ENCODE measurements around the gene ITCH.
"Not testable (repeated sequence)": the region's sequence is repeated elsewhere in the genome, so short reads cannot be mapped to it uniquely, and the experiment has no call there.

The ITCH gene

DNA sequence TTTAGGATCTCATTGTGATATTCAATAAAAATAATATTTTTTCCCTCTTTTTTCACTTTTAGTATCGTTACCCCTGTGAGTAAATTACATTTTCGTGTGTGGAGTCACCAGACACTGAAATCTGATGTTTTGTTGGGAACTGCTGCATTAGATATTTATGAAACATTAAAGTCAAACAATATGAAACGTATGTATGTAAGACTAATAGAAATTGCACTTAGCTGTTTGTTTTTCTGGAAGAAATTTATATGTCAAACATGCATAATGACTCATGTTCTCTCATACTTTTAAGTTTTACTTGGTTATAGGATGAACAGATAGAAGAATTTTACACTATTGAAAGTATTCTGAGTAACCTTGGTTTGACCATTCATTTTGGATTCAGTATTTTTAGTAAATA is 49.4 kb downstream of the ITCH start:
- no peak for DNase-seq (ENCODE audit: low read depth in 2 of 3, low spot score in 2 of 3)

- not testable (repeated sequence) for DNase-seq (ENCODE audit: low read depth in 2 of 3, low spot score in 2 of 3)
These were observed 51.5 kb downstream of the ITCH start for GRCh38 chr20:34414525-34414924.

- DNase-seq (ENCODE audit: low read depth in 2 of 3, low spot score in 2 of 3) = no peak
These were observed 52.0 kb downstream of the ITCH start for GRCh38 chr20:34415079-34415478.

- DNase-seq (ENCODE audit: low read depth in 2 of 3, low spot score in 2 of 3) = no peak
These were observed 57.1 kb downstream of the ITCH start for GRCh38 chr20:34420146-34420545.

GRCh38 chr20:34420975-34421374 is 57.9 kb downstream of the ITCH start:
- DNase-seq (ENCODE audit: low read depth in 2 of 3, low spot score in 2 of 3) = no peak

GRCh38 chr20:34421766-34422466 is 58.8 kb downstream of the ITCH start:
- no peak for DNase-seq (ENCODE audit: low read depth in 2 of 3, low spot score in 2 of 3)

GRCh38 chr20:34425032-34425690 is 62.1 kb downstream of the ITCH start:
- not testable (repeated sequence) for DNase-seq (ENCODE audit: low read depth in 2 of 3, low spot score in 2 of 3)

DNA sequence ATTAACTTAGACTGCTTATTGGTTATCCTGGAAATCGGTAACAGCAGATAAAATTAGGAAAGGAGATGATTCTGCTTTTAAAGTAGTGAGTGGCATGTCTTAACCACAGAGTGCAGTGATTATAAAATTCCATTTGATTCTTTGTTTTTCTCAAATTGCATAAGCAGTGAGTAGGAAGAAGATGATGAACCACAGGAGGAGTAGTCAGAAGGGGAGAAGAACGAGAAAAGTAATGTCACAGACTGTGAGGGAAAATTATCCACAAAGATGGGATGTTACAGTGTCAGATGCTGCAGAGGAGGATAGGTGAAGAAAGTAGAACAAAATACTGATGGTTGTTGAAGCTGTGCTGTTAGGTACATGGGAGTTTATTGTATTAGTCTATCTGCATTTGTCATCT is 63.0 kb downstream of the ITCH start:
- DNase-seq (ENCODE audit: low read depth in 2 of 3, low spot score in 2 of 3) = no peak

DNA sequence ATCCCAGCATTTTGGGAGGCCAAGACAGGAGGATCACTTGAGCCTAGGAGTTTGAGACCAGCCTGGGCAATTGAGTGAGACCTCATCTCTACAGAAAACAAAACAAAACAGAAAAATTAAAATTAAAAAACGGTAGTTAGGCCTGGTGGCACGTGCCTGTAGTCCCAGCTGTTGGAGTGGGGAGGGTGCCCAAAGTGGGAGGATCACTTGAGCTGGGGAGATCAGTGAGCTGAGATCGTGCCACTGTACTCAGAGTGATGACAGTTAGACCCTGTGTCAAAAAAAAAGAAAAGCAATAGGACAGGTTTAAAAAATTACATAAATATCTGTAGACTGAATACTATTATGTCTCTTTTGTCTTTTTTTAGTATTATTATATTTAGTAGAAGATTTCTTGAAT is 64.3 kb downstream of the ITCH start:
- no peak for DNase-seq (ENCODE audit: low read depth in 2 of 3, low spot score in 2 of 3)

DNA sequence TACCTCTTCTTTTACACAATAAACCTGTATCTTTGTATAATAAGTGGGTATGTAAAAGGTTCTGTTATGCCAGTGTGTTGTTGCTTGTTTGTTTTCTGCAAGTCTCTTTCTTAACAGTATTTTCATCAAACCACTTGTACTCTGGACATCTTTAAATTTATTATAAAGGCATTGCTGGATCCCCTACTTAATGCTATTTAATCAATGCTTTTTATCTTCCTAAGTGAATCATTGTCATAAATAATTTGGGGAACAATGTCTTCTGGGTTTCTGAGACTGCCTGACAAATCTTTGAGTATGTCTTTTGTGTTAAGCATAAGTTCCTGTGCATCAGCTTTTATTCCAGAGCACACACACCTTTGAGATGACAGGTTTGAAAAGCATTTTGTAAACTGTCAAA is 64.7 kb downstream of the ITCH start:
- DNase-seq (ENCODE audit: low read depth in 2 of 3, low spot score in 2 of 3) = no peak

- DNase-seq (ENCODE audit: low read depth in 2 of 3, low spot score in 2 of 3) = no peak
These were observed 68.1 kb downstream of the ITCH start for GRCh38 chr20:34431168-34431567.

DNA sequence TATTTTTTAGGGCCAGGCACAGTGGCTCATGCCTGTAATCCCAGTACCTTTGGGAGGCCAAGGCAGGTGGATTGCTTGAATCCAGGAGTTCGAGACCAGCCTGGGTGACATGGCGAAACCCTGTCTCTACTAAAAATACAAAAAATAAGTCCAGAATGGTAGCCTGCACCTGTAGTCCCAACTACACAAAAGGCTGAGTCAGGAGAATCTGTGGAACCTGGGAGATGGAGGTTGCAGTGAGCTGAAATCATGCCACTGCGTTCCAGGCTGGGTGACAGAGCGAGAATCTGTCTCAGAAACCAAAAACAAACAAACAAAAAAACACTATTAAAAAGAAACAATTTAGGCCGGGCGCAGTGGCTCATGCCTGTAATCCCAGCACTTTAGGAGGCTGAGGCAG is 69.6 kb downstream of the ITCH start:
- DNase-seq (ENCODE audit: low read depth in 2 of 3, low spot score in 2 of 3) = not testable (repeated sequence)

- no peak for DNase-seq (ENCODE audit: low read depth in 2 of 3, low spot score in 2 of 3)
These were observed 70.3 kb downstream of the ITCH start for GRCh38 chr20:34433391-34433790.

- no peak for DNase-seq (ENCODE audit: low read depth in 2 of 3, low spot score in 2 of 3)
These were observed 72.5 kb downstream of the ITCH start for GRCh38 chr20:34435589-34435988.

DNA sequence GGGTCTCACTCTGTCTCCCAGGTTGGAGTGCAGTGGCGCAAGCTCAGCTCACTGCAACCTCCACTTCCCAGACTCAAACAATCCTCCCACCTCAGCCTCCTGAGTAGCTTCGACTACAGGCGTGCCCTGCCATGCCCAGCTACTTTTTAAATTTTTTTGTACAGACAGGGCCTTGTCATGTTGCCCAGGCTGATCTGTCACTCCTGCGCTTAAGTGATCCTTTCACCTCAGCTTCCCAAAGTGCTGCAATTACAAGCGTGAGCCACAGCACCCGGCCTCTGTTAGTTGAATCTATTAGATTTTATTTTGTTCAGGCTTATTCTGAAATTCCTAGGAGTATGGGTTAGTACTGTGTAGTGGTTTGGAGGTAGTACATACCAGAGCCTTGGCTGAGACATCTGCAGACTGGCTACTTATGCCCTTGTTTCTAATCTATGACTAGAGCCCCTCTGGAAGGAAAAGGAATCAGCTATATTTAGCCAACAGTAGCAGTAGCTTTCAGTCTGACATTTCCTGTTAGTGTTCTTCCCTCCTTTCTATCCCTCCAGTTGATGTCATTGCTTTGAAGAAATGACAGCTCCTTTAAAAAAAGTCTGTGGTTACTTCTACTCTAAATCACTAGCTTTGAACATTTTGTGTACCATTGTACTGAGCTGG is 74.4 kb downstream of the ITCH start:
- DNase-seq (ENCODE audit: low read depth in 2 of 3, low spot score in 2 of 3) = no peak

- no peak for DNase-seq (ENCODE audit: low read depth in 2 of 3, low spot score in 2 of 3)
These were observed 76.1 kb downstream of the ITCH start for GRCh38 chr20:34439168-34439567.

DNA sequence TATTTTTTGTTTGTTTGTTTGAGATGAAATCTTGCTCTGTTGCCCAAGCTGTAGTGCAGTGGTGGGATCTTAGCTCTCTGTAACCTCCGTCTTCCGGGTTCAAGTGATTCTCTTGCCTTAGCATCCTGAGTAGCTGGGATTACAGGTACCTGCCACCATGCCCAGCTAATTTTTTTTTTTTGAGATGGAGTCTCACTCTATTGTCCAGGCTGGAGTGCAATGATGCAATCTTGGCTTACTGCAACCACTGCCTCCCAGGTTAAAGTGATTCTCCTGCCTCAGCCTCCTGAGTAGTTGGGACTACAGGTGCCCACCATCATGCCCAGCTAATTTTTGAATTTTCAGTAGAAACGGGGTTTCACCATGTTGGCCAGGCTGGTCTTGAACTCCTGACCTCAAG is 78.3 kb downstream of the ITCH start:
- DNase-seq (ENCODE audit: low read depth in 2 of 3, low spot score in 2 of 3) = not testable (repeated sequence)

- no peak for DNase-seq (ENCODE audit: low read depth in 2 of 3, low spot score in 2 of 3)
These were observed 80.5 kb downstream of the ITCH start for GRCh38 chr20:34443546-34443945.

- DNase-seq (ENCODE audit: low read depth in 2 of 3, low spot score in 2 of 3) = no peak
These were observed 82.3 kb downstream of the ITCH start for GRCh38 chr20:34445177-34446065.

DNA sequence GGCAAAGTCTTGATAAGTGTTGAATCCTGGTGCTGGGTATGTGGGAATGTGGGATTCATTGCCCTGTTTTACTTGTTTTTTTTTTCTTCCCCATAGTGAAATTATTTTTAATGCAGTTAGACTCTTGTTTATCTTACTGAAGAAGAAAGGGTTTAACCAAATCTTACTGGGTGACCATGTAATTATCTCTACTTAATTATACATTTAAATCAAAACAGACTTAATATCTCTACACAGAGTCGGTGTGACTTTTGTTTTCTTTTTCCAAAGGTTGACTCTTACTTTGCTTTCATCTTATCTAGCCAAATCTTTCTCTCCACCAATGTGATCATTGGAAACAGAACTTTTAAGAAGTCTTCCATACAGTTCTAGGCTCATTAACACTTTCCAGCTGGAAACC is 85.4 kb downstream of the ITCH start:
- DNase-seq (ENCODE audit: low read depth in 2 of 3, low spot score in 2 of 3) = no peak

All from activated CD8-positive, alpha-beta memory T cell treated with anti-CD3 and anti-CD28 coated beads for 48 hours (primary cell).